ENCODE data around the gene LAMTOR2. TPM values are rescaled to one million over a fixed set of nuclear protein-coding genes. Genes with fewer than 3 reads are reported as not detected.
A peak's percentile ranks its signal among the peaks of the same experiment; 100 is the strongest.

Gene LAMTOR2
- total and polyA plus RNA-seq, 12 donors: 49.4 to 105 (median 61.1) TPM

- H3K4me3 ChIP-seq: no peak overlapping the region
- H3K27ac ChIP-seq: no peak overlapping the region
- DNase-seq (no peak), ATAC-seq (no peak)
- H3K36me3 ChIP-seq: no peaks in the 10 kb centered on the region
- intact Hi-C loops (cut with DNase I): loop anchor here in 2 of 10 donors (5.0 to 10.0 kb wide), 2 partner anchors 42 to 60 kb away; partner anchors contain the start of gene SSR2 (in 1 of the 2)
- no peaks in the 10 kb centered on the region for H3K27me3 ChIP-seq
- H3K9me3 ChIP-seq: no peaks in the 10 kb centered on the region
- TF ChIP-seq, protein P1, sequence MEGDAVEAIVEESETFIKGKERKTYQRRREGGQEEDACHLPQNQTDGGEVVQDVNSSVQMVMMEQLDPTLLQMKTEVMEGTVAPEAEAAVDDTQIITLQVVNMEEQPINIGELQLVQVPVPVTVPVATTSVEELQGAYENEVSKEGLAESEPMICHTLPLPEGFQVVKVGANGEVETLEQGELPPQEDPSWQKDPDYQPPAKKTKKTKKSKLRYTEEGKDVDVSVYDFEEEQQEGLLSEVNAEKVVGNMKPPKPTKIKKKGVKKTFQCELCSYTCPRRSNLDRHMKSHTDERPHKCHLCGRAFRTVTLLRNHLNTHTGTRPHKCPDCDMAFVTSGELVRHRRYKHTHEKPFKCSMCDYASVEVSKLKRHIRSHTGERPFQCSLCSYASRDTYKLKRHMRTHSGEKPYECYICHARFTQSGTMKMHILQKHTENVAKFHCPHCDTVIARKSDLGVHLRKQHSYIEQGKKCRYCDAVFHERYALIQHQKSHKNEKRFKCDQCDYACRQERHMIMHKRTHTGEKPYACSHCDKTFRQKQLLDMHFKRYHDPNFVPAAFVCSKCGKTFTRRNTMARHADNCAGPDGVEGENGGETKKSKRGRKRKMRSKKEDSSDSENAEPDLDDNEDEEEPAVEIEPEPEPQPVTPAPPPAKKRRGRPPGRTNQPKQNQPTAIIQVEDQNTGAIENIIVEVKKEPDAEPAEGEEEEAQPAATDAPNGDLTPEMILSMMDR (IDR thresholded peaks at IDR 0.05): no peak
- H3K4me1 ChIP-seq: peaks cover 0 to 2% (median 0%) of the 10 kb centered on the region in 9 donors
- WGBS, 2 donors: 94 to 100% methylated on average over 2 of the region's 2 CpGs
These were observed 10.0 kb downstream of the LAMTOR2 start for GRCh38 chr1:156064615-156065014.

DNA sequence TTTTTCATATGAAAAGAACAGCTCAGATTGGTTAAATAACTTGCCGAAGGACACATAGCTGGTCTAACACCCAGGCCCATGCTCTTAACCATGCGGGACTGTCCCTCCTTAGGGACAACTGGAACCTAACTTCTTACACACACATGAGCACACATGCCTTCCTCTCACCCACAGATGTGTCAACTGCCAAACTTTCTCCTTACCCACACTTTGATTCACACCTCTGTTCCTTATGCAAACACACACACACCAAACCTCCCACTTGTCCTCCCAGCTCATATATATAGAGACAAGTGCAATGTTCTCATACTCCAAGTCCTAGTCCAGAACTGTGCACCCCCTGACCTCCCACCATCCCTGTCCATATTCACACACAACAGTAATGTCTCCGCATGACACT is 10.6 kb downstream of the LAMTOR2 start:
- 92 to 98% methylated on average over 3 of the region's 3 CpGs for WGBS, 2 donors

DNA sequence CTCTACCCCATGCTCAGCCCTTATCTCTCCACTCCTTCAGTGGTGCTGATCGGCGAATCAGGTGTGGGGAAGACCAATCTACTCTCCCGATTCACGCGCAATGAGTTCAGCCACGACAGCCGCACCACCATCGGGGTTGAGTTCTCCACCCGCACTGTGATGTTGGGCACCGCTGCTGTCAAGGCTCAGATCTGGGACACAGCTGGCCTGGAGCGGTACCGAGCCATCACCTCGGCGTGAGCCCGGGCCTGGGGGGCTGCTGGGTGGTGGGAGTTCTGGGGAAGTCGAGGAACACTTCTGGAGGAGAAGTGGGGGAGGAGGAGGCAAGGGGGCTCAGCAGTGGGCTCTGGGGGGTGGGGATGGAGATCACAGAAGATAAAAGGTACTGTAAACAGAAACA is 11.3 kb downstream of the LAMTOR2 start:
- TF ChIP-seq, protein P1 (IDR thresholded peaks at IDR 0.05): no peak

More for the DNA sequence above, 10.6 kb downstream of the LAMTOR2 start:
- H3K4me3 ChIP-seq: no peak overlapping the region
- H3K27ac ChIP-seq: no peak overlapping the region
- ATAC-seq (no peak), DNase-seq (no peak)
- no peaks in the 10 kb centered on the region for H3K9me3 ChIP-seq
- peaks cover 0 to 8% (median 0%) of the 10 kb centered on the region in 9 donors for H3K4me1 ChIP-seq
- intact Hi-C loops (cut with DNase I): loop anchor here in 2 of 10 donors (5.0 to 10.0 kb wide), 2 partner anchors 43 to 60 kb away; partner anchors contain the start of gene SSR2 (in 1 of the 2)
- no peaks in the 10 kb centered on the region for H3K36me3 ChIP-seq
- no peaks in the 10 kb centered on the region for H3K27me3 ChIP-seq
- TF ChIP-seq, protein P1 (IDR thresholded peaks at IDR 0.05): no peak

DNA sequence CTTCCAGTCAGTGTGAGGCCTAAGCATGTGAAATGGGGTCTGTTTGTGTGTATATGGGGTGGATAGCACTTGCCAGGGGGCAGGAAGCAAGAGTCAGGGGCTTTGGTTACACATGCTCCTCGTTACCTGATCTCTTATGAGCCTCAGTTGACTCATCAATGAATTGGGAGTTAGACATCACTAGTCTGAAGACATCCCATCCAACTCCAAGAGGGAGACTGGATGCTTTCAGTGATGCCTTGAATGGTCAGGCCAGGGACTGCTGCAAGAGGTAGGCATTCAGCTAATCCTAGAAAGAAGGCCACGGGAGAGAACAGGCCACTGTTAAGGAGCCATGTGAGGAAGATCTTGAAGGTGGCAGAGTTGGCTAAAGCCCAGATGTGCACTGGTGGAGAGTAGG is 12.7 kb downstream of the LAMTOR2 start:
- H3K27me3 ChIP-seq: no peaks in the 10 kb centered on the region
- no peaks in the 10 kb centered on the region for H3K9me3 ChIP-seq
- WGBS, 2 donors: 85 to 88% methylated on average over 2 of the region's 2 CpGs
- DNase-seq: no peak
- H3K27ac ChIP-seq: no peak overlapping the region
- H3K4me3 ChIP-seq: no peak overlapping the region
- intact Hi-C loops (cut with DNase I): loop anchor here in 2 of 10 donors (5.0 to 10.0 kb wide), 2 partner anchors 45 to 62 kb away; partner anchors contain the start of gene SSR2 (in 1 of the 2)
- TF ChIP-seq, protein P1 (IDR thresholded peaks at IDR 0.05): no peak
- ATAC-seq: no peak
- H3K36me3 ChIP-seq: no peaks in the 10 kb centered on the region
- peaks cover 0 to 11% (median 0%) of the 10 kb centered on the region in 9 donors for H3K4me1 ChIP-seq

More for the DNA sequence above, 11.3 kb downstream of the LAMTOR2 start:
- H3K4me3 ChIP-seq: no peak overlapping the region
- H3K27me3 ChIP-seq: no peaks in the 10 kb centered on the region
- H3K36me3 ChIP-seq: no peaks in the 10 kb centered on the region
- intact Hi-C loops (cut with DNase I): loop anchor here in 2 of 10 donors (5.0 to 10.0 kb wide), 2 partner anchors 44 to 61 kb away; partner anchors contain the start of gene SSR2 (in 1 of the 2)
- peaks cover 0 to 11% (median 0%) of the 10 kb centered on the region in 9 donors for H3K4me1 ChIP-seq
- WGBS, 2 donors: 74 to 77% methylated on average over 16 of the region's 16 CpGs
- peak in 1 of 8 donors; percentile 8 for ATAC-seq
- H3K27ac ChIP-seq: no peak overlapping the region
- H3K9me3 ChIP-seq: no peaks in the 10 kb centered on the region
- DNase-seq: no peak

Data from heart right ventricle (tissue), 16 donors.